HepG2 (cell line): ENCODE data around the gene PTGIS. TPM values are rescaled to one million over a fixed set of nuclear protein-coding genes. Genes with fewer than 3 reads are reported as not detected.
A peak's percentile ranks its signal among the peaks of the same experiment; 100 is the strongest.

ENCODE experiments used
- FOSL2 ChIP-seq: sonication (generic); formaldehyde crosslinking; IDR thresholded peaks from 2 replicates; pipeline ENCODE4 v1.4.0; 2020; ENCODE audit warnings: missing genetic modification reagents
- HDAC6 ChIP-seq: fragments of 200-600 bp; sonication (generic); IDR thresholded peaks from 2 replicates; pipeline ENCODE4 v1.7.0; 2017; ENCODE audit warnings: mild to moderate bottlenecking, antibody characterized with exemption, low read length, low read depth
- LCORL ChIP-seq, 2 experiments: fragments of 450-650 bp in 1 of 2; sonication (generic) in 1 of 2; formaldehyde crosslinking in 1 of 2; IDR thresholded peaks; 2 replicates each; pipeline versions ENCODE4 v1.5.0 to v1.6.1; 2017 to 2020; ENCODE audit warnings: antibody characterized with exemption in 1 of 2, missing genetic modification reagents in 1 of 2
- MATR3 ChIP-seq: sonication (generic); formaldehyde crosslinking; IDR thresholded peaks from 2 replicates; pipeline ENCODE4 v1.4.0; 2020; ENCODE audit warnings: missing genetic modification reagents
- RCOR2 ChIP-seq: IDR thresholded peaks from 2 replicates; pipeline ENCODE4 v1.6.1; 2016; ENCODE audit warnings: missing biosample characterization, missing genetic modification reagents
- TAF15 ChIP-seq: fragments of 200-400 bp; formaldehyde crosslinking; IDR thresholded peaks from one replicate; pipeline ENCODE4 v1.6.1; 2018; ENCODE audit warnings: mild to moderate bottlenecking, low read depth, low read length; ENCODE audit not compliant: poor library complexity, severe bottlenecking
- ZNF550 ChIP-seq: sonication (generic); formaldehyde crosslinking; IDR thresholded peaks from 2 replicates; pipeline ENCODE4 v1.4.0; 2020; ENCODE audit warnings: mild to moderate bottlenecking, missing genetic modification reagents, borderline replicate concordance
- polyA plus RNA-seq, 8 experiments: library from polyadenylated mRNA; depleted of rRNA in 3 of 8; stranded (reverse) in 7 of 8; unstranded in 1 of 8; fragments of >200 nt; fragmentation: Illumina TruSeq in 4 of 8; extraction: Trizol in 4 of 8; gene quantifications; 2 replicates each; pipeline versions ENCODE4 v1.2.1 to v1.2.3, GENCODE V29; 2011 to 2016; ENCODE audit warnings: low read depth in 4 of 8, missing spikeins in 1 of 8, mixed read lengths in 1 of 8; ENCODE audit not compliant: insufficient read depth in 1 of 8
- total RNA-seq, 5 experiments: library from RNA; depleted of rRNA; stranded (reverse); fragments of >200 nt; fragmentation: Illumina TruSeq; extraction: Trizol; gene quantifications; 2 replicates each; pipeline ENCODE4 v1.2.3, GENCODE V29; 2016; ENCODE audit warnings: low read depth in 1 of 5
- TF ChIP-seq, protein P1 (sequence below): sonication (generic); formaldehyde crosslinking; IDR thresholded peaks from 2 replicates; pipeline ENCODE4 v1.8.0; 2022; ENCODE audit warnings: missing genetic modification reagents, mild to moderate bottlenecking, moderate library complexity, borderline replicate concordance
- TF ChIP-seq, protein P2 (sequence below): sonication (generic); formaldehyde crosslinking; IDR thresholded peaks from 2 replicates; pipeline ENCODE4 v1.5.0; 2020; ENCODE audit warnings: missing genetic modification reagents
- TF ChIP-seq, protein P3 (sequence below): sonication (generic); formaldehyde crosslinking; IDR thresholded peaks from 2 replicates; pipeline ENCODE4 v1.4.0; 2020; ENCODE audit warnings: missing genetic modification reagents
- TF ChIP-seq, protein P4 (sequence below), 2 experiments: sonication (generic) in 1 of 2; formaldehyde crosslinking in 1 of 2; IDR thresholded peaks; 2 replicates each; pipeline versions ENCODE4 v1.6.1 to v1.9.0; 2014 to 2022; ENCODE audit warnings: antibody characterized with exemption in 1 of 2, borderline replicate concordance in 1 of 2, inconsistent platforms in 1 of 2, low read depth in 1 of 2, missing genetic modification reagents in 1 of 2

The PTGIS gene
- total and polyA plus RNA-seq, 2 of the 13 experiments (the other 11 are each of a cell fraction or from before 2014, with no cell fraction given): not detected

DNA sequence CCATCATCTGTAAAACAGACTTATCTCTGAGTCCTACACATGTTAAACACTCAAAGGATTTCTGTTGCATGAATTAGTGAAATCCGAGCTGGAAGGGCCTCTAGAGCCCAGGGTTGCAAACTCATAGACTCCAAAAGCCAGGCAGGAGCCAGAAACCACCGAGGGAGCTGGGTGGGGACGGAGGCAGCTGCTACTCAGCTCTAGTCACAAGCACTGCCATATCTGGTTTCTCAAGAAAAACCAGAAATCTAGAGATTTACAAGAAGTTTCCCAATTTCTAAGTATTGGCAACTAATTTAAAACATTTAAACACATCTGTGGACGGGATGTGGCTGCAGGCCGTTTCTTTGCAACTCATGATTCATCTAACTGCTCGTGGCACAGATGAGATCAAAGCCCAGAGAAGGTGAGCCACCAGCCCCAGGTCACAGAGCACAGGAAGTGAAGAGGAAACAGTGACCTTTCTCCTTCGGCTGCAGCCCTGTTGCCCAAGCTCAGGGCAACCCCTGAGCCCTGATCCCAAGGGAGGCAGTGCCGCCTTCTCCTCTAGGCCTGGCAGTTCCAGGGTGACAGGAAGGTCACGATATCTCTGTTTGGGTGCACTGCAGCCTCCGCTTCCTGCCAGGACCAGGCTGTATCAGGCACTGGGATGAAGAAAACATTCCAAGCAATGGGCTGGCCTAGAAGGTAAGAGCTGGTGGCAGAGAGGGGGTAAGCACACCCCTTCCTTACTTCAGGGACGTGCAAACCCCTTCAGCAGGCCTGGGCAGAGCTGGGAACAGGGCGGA, 26.4 kb upstream of the PTGIS start (continued):
- TF ChIP-seq MATR3 (0 out of 2 replicates have a peak, but pooled peaks have one; percentile 70), ZNF550 (no peak), RCOR2 (peak; percentile 92), FOSL2 (CRISPR knock-in tag) (peak; percentile 62), HDAC6 (no peak), LCORL (IDR thresholded peaks at IDR 0.05) (no peak), LCORL (CRISPR knock-in tag; IDR thresholded peaks at IDR 0.05) (peak; percentile 42; the same call in 1 of the 2 replicates), TAF15 (no peak)
- TF ChIP-seq, protein P1, sequence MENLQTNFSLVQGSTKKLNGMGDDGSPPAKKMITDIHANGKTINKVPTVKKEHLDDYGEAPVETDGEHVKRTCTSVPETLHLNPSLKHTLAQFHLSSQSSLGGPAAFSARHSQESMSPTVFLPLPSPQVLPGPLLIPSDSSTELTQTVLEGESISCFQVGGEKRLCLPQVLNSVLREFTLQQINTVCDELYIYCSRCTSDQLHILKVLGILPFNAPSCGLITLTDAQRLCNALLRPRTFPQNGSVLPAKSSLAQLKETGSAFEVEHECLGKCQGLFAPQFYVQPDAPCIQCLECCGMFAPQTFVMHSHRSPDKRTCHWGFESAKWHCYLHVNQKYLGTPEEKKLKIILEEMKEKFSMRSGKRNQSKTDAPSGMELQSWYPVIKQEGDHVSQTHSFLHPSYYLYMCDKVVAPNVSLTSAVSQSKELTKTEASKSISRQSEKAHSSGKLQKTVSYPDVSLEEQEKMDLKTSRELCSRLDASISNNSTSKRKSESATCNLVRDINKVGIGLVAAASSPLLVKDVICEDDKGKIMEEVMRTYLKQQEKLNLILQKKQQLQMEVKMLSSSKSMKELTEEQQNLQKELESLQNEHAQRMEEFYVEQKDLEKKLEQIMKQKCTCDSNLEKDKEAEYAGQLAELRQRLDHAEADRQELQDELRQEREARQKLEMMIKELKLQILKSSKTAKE: peak; percentile 16; the same call in 1 of the 2 replicates
- TF ChIP-seq, protein P2, sequence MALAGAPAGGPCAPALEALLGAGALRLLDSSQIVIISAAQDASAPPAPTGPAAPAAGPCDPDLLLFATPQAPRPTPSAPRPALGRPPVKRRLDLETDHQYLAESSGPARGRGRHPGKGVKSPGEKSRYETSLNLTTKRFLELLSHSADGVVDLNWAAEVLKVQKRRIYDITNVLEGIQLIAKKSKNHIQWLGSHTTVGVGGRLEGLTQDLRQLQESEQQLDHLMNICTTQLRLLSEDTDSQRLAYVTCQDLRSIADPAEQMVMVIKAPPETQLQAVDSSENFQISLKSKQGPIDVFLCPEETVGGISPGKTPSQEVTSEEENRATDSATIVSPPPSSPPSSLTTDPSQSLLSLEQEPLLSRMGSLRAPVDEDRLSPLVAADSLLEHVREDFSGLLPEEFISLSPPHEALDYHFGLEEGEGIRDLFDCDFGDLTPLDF (CRISPR knock-in tag): no peak
- TF ChIP-seq, protein P3, sequence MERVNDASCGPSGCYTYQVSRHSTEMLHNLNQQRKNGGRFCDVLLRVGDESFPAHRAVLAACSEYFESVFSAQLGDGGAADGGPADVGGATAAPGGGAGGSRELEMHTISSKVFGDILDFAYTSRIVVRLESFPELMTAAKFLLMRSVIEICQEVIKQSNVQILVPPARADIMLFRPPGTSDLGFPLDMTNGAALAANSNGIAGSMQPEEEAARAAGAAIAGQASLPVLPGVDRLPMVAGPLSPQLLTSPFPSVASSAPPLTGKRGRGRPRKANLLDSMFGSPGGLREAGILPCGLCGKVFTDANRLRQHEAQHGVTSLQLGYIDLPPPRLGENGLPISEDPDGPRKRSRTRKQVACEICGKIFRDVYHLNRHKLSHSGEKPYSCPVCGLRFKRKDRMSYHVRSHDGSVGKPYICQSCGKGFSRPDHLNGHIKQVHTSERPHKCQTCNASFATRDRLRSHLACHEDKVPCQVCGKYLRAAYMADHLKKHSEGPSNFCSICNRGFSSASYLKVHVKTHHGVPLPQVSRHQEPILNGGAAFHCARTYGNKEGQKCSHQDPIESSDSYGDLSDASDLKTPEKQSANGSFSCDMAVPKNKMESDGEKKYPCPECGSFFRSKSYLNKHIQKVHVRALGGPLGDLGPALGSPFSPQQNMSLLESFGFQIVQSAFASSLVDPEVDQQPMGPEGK: 0 out of 2 replicates have a peak, but pooled peaks have one; percentile 22
- TF ChIP-seq, protein P4, sequence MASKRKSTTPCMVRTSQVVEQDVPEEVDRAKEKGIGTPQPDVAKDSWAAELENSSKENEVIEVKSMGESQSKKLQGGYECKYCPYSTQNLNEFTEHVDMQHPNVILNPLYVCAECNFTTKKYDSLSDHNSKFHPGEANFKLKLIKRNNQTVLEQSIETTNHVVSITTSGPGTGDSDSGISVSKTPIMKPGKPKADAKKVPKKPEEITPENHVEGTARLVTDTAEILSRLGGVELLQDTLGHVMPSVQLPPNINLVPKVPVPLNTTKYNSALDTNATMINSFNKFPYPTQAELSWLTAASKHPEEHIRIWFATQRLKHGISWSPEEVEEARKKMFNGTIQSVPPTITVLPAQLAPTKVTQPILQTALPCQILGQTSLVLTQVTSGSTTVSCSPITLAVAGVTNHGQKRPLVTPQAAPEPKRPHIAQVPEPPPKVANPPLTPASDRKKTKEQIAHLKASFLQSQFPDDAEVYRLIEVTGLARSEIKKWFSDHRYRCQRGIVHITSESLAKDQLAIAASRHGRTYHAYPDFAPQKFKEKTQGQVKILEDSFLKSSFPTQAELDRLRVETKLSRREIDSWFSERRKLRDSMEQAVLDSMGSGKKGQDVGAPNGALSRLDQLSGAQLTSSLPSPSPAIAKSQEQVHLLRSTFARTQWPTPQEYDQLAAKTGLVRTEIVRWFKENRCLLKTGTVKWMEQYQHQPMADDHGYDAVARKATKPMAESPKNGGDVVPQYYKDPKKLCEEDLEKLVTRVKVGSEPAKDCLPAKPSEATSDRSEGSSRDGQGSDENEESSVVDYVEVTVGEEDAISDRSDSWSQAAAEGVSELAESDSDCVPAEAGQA (IDR thresholded peaks at IDR 0.05; ENCODE audit: low read depth): no peak
- TF ChIP-seq, protein P4 (CRISPR knock-in tag; IDR thresholded peaks at IDR 0.05; ENCODE audit: borderline replicate concordance): no peak
